A673 (cell line): ENCODE measurements around the gene DOK6.

Source experiments
- EZH2 ChIP-seq: fragments of 200-600 bp; sonication (generic); IDR thresholded peaks from 2 replicates; pipeline ENCODE4 v1.6.1; 2017; ENCODE audit warnings: borderline replicate concordance, low read depth, mild to moderate bottlenecking, mixed read lengths, antibody characterized with exemption, low read length; ENCODE audit not compliant: poor library complexity, severe bottlenecking
- TF ChIP-seq, protein P1 (sequence below): fragments of 300-800, 200-600 bp; sonication (generic); conservative IDR thresholded peaks from 2 replicates; pipeline ENCODE4 v1.5.1; 2017; ENCODE audit warnings: low read depth, mild to moderate bottlenecking, antibody characterized with exemption, low read length, moderate library complexity, mixed read lengths

DNA sequence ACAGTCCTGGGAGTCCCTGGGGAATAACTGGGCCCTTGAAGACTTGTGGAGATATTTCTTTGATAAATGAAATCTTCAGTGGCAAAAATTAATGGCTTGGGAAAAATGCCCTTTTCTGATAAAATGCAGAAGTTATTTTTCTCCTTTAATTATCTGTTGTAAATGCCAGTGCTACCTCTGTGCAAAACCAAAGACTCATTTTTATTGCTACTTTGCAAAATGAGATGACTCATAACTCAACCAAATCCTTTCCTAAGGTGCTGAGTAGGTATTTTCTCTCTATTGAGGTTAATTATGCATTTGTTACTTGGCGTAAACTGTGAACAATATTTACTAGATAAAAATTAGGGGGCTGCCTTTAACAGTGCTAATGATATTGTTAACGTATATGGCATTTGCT is 163.9 kb downstream of the DOK6 start:
- no peak for TF ChIP-seq EZH2
- TF ChIP-seq, protein P1, sequence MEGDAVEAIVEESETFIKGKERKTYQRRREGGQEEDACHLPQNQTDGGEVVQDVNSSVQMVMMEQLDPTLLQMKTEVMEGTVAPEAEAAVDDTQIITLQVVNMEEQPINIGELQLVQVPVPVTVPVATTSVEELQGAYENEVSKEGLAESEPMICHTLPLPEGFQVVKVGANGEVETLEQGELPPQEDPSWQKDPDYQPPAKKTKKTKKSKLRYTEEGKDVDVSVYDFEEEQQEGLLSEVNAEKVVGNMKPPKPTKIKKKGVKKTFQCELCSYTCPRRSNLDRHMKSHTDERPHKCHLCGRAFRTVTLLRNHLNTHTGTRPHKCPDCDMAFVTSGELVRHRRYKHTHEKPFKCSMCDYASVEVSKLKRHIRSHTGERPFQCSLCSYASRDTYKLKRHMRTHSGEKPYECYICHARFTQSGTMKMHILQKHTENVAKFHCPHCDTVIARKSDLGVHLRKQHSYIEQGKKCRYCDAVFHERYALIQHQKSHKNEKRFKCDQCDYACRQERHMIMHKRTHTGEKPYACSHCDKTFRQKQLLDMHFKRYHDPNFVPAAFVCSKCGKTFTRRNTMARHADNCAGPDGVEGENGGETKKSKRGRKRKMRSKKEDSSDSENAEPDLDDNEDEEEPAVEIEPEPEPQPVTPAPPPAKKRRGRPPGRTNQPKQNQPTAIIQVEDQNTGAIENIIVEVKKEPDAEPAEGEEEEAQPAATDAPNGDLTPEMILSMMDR: no peak
